HepG2 (cell line): ENCODE measurements around the gene GCNT2. TPM values are rescaled to one million over a fixed set of nuclear protein-coding genes. Genes with fewer than 3 reads are reported as not detected.

Experiments used
- E2F1 ChIP-seq: sonication (generic); formaldehyde crosslinking; IDR thresholded peaks from 2 replicates; pipeline ENCODE4 v1.5.0; 2020; ENCODE audit warnings: missing genetic modification reagents
- ESRRA ChIP-seq: sonication (generic); formaldehyde crosslinking; IDR thresholded peaks from 2 replicates; pipeline ENCODE4 v1.5.1; 2020; ENCODE audit warnings: mild to moderate bottlenecking, low read depth, missing genetic modification reagents
- FOXK2 ChIP-seq: fragments of 450-650 bp; IDR thresholded peaks from 2 replicates; pipeline ENCODE4 v1.6.1; 2016
- HNF1B ChIP-seq: sonication (generic); formaldehyde crosslinking; IDR thresholded peaks from 2 replicates; pipeline ENCODE4 v1.5.1; 2020; ENCODE audit warnings: mild to moderate bottlenecking, moderate library complexity, missing genetic modification reagents
- HNRNPLL ChIP-seq: fragments of 200-400 bp; formaldehyde crosslinking; IDR thresholded peaks from 2 replicates; pipeline ENCODE4 v1.6.1; 2017; ENCODE audit warnings: mild to moderate bottlenecking, low read depth, low read length; ENCODE audit not compliant: poor library complexity, severe bottlenecking
- KDM5B ChIP-seq: sonication (generic); formaldehyde crosslinking; IDR thresholded peaks from 2 replicates; pipeline ENCODE4 v1.4.0; 2020; ENCODE audit warnings: missing genetic modification reagents, mild to moderate bottlenecking, borderline replicate concordance
- NFE2 ChIP-seq: sonication (generic); formaldehyde crosslinking; IDR thresholded peaks from 2 replicates; pipeline ENCODE4 v1.4.0; 2020; ENCODE audit warnings: missing genetic modification reagents
- TFDP1 ChIP-seq: IDR thresholded peaks from 2 replicates; pipeline ENCODE4 v1.6.1; 2016; ENCODE audit warnings: missing compliant biosample characterization, missing genetic modification reagents, borderline replicate concordance
- TRIM24 ChIP-seq: sonication (generic); formaldehyde crosslinking; IDR thresholded peaks from 2 replicates; pipeline ENCODE4 v1.8.0; 2022; ENCODE audit warnings: mild to moderate bottlenecking, missing genetic modification reagents
- ZBTB1 ChIP-seq: sonication (generic); formaldehyde crosslinking; IDR thresholded peaks from 2 replicates; pipeline ENCODE4 v1.4.0; 2020; ENCODE audit warnings: missing genetic modification reagents, borderline replicate concordance
- ZMAT5 ChIP-seq: sonication (generic); formaldehyde crosslinking; IDR thresholded peaks from 2 replicates; pipeline ENCODE4 v1.5.0; 2020; ENCODE audit warnings: mild to moderate bottlenecking, low read depth, missing genetic modification reagents, borderline replicate concordance
- ZNF142 ChIP-seq: sonication (generic); formaldehyde crosslinking; IDR thresholded peaks from 2 replicates; pipeline ENCODE4 v1.4.0; 2020; ENCODE audit warnings: missing genetic modification reagents
- ZNF501 ChIP-seq: sonication (generic); formaldehyde crosslinking; IDR thresholded peaks from 2 replicates; pipeline ENCODE4 v1.5.1; 2020; ENCODE audit warnings: mild to moderate bottlenecking, moderate library complexity, missing genetic modification reagents
- ZNF547 ChIP-seq: sonication (generic); formaldehyde crosslinking; IDR thresholded peaks from 2 replicates; pipeline ENCODE4 v1.5.1; 2020; ENCODE audit warnings: mild to moderate bottlenecking, missing genetic modification reagents
- ZNF607 ChIP-seq: sonication (generic); formaldehyde crosslinking; IDR thresholded peaks from 2 replicates; pipeline ENCODE4 v1.5.1; 2020; ENCODE audit warnings: missing genetic modification reagents, mild to moderate bottlenecking, borderline replicate concordance
- ZNF652 ChIP-seq: IDR thresholded peaks from 2 replicates; pipeline ENCODE4 v1.6.1; 2016; ENCODE audit warnings: low read depth, borderline replicate concordance
- ZXDC ChIP-seq: sonication (generic); formaldehyde crosslinking; IDR thresholded peaks from 2 replicates; pipeline ENCODE4 v1.5.0; 2020; ENCODE audit warnings: mild to moderate bottlenecking, missing genetic modification reagents
- polyA plus RNA-seq, 8 experiments: library from polyadenylated mRNA; depleted of rRNA in 3 of 8; stranded (reverse) in 7 of 8; unstranded in 1 of 8; fragments of >200 nt; fragmentation: Illumina TruSeq in 4 of 8; extraction: Trizol in 4 of 8; gene quantifications; 2 replicates each; pipeline versions ENCODE4 v1.2.1 to v1.2.3, GENCODE V29; 2011 to 2016; ENCODE audit warnings: low read depth in 4 of 8, missing spikeins in 1 of 8, mixed read lengths in 1 of 8; ENCODE audit not compliant: insufficient read depth in 1 of 8
- total RNA-seq, 5 experiments: library from RNA; depleted of rRNA; stranded (reverse); fragments of >200 nt; fragmentation: Illumina TruSeq; extraction: Trizol; gene quantifications; 2 replicates each; pipeline ENCODE4 v1.2.3, GENCODE V29; 2016; ENCODE audit warnings: low read depth in 1 of 5

GCNT2 gene
- total and polyA plus RNA-seq, 2 of the 13 experiments (the other 11 are each of a cell fraction or from before 2014, with no cell fraction given): 11.8 to 31.9 TPM

- TF ChIP-seq ZXDC (CRISPR knock-in tag): no peak
- TF ChIP-seq FOXK2: peak; percentile 43; the same call in 1 of the 2 replicates
- TF ChIP-seq HNF1B: peak; percentile 78; the same call in 1 of the 2 replicates
- TF ChIP-seq ZBTB1 (CRISPR knock-in tag): no peak
- TF ChIP-seq ZNF607 (CRISPR knock-in tag): no peak
- TF ChIP-seq ZNF501 (CRISPR knock-in tag): 0 out of 2 replicates have a peak, but pooled peaks have one; percentile 57
- TF ChIP-seq TFDP1: no peak
- no peak for TF ChIP-seq ESRRA (CRISPR knock-in tag)
- TF ChIP-seq HNRNPLL: no peak
- TF ChIP-seq ZNF547 (CRISPR knock-in tag): no peak
- no peak for TF ChIP-seq E2F1 (CRISPR knock-in tag)
- no peak for TF ChIP-seq ZNF142
- TF ChIP-seq ZMAT5 (CRISPR knock-in tag): no peak
- no peak for TF ChIP-seq NFE2 (CRISPR knock-in tag)
- TF ChIP-seq TRIM24 (CRISPR knock-in tag): peak; percentile 62; the same call in 1 of the 2 replicates
- no peak for TF ChIP-seq KDM5B (CRISPR knock-in tag)
- peak; percentile 43; the same call in 1 of the 2 replicates for TF ChIP-seq ZNF652 (CRISPR knock-in tag)
Measured at GRCh38 chr6:10505529-10505928, 15.6 kb upstream of the GCNT2 start (continued).
